ENCODE results near the gene LRRC47. TPM values are rescaled to one million over a fixed set of nuclear protein-coding genes. Genes with fewer than 3 reads are reported as not detected.

Gene LRRC47
- total and polyA plus RNA-seq, 2 of the 8 experiments (the other 6 are each of a cell fraction or from before 2014, with no cell fraction given): 38.3 to 82.4 TPM

Small RNA genes within 50 kb of the gene (small RNA-seq; reads per million reads assigned to genes)
- not detected for gene RF02197 (ENCODE audit: insufficient read depth)
- not detected for gene RN7SL574P (ENCODE audit: insufficient read depth)

Other genes starting within 250 kb of the LRRC47 start
- 13.2 and 14.8 TPM in 2 replicates for gene MEGF6, start 185.0 kb downstream of the LRRC47 start, total RNA-seq (2021; fragmentation: NEBNext Ultra II Directional; extraction: Animal tissue kit (Norgen Biotek cat#: 25700))
- 4.1 and 9.5 TPM in 2 replicates for gene MEGF6, start 185.0 kb downstream of the LRRC47 start, polyA plus RNA-seq (2011; rRNA removed)
- gene TPRG1L, start 171.5 kb downstream of the LRRC47 start, total RNA-seq (2021; fragmentation: NEBNext Ultra II Directional; extraction: Animal tissue kit (Norgen Biotek cat#: 25700)): 21.7 and 22.2 TPM in 2 replicates
- 19.8 and 22.3 TPM in 2 replicates for gene TPRG1L, start 171.5 kb downstream of the LRRC47 start, polyA plus RNA-seq (2011; rRNA removed)
- 29.7 and 30.3 TPM in 2 replicates for gene WRAP73, start 146.4 kb downstream of the LRRC47 start, total RNA-seq (2021; fragmentation: NEBNext Ultra II Directional; extraction: Animal tissue kit (Norgen Biotek cat#: 25700))
- gene WRAP73, start 146.4 kb downstream of the LRRC47 start, polyA plus RNA-seq (2011; rRNA removed): 50.7 and 66.4 TPM in 2 replicates
- gene TP73, start 144.0 kb downstream of the LRRC47 start, total RNA-seq (2021; fragmentation: NEBNext Ultra II Directional; extraction: Animal tissue kit (Norgen Biotek cat#: 25700)): 2.9 and 3.1 TPM in 2 replicates
- 2.6 and 4.2 TPM in 2 replicates for gene TP73, start 144.0 kb downstream of the LRRC47 start, polyA plus RNA-seq (2011; rRNA removed)
- not detected in 2 replicates for gene CCDC27, start 44.0 kb downstream of the LRRC47 start, total RNA-seq (2021; fragmentation: NEBNext Ultra II Directional; extraction: Animal tissue kit (Norgen Biotek cat#: 25700))
- gene CCDC27, start 44.0 kb downstream of the LRRC47 start, polyA plus RNA-seq (2011; rRNA removed): 0.15 and 0.17 TPM in 2 replicates
- 6.1 and 7.7 TPM in 2 replicates for gene SMIM1, start 23.7 kb downstream of the LRRC47 start, total RNA-seq (2021; fragmentation: NEBNext Ultra II Directional; extraction: Animal tissue kit (Norgen Biotek cat#: 25700))
- gene SMIM1, start 23.7 kb downstream of the LRRC47 start, polyA plus RNA-seq (2011; rRNA removed): 9.7 and 12.1 TPM in 2 replicates
- 38.0 and 43.9 TPM in 2 replicates for gene CEP104, start 60.7 kb upstream of the LRRC47 start, total RNA-seq (2021; fragmentation: NEBNext Ultra II Directional; extraction: Animal tissue kit (Norgen Biotek cat#: 25700))
- gene CEP104, start 60.7 kb upstream of the LRRC47 start, polyA plus RNA-seq (2011; rRNA removed): 8.0 and 15.5 TPM in 2 replicates
- gene DFFB, start 61.0 kb upstream of the LRRC47 start, total RNA-seq (2021; fragmentation: NEBNext Ultra II Directional; extraction: Animal tissue kit (Norgen Biotek cat#: 25700)): 9.2 and 11.9 TPM in 2 replicates
- gene DFFB, start 61.0 kb upstream of the LRRC47 start, polyA plus RNA-seq (2011; rRNA removed): 6.5 and 8.6 TPM in 2 replicates
- gene C1orf174, start 103.8 kb upstream of the LRRC47 start, total RNA-seq (2021; fragmentation: NEBNext Ultra II Directional; extraction: Animal tissue kit (Norgen Biotek cat#: 25700)): 28.4 and 28.5 TPM in 2 replicates
- 31.1 and 32.4 TPM in 2 replicates for gene C1orf174, start 103.8 kb upstream of the LRRC47 start, polyA plus RNA-seq (2011; rRNA removed)

All from H1 (cell line).